A172 (cell line): ENCODE measurements around the gene PNPLA2. TPM values are rescaled to one million over a fixed set of nuclear protein-coding genes. Genes with fewer than 3 reads are reported as not detected.
A peak's percentile ranks its signal among the peaks of the same experiment; 100 is the strongest.

Source experiments
- DNase-seq: peaks from one replicate; pipeline ENCODE4 v3.0.0-alpha.2; 2015; ENCODE audit warnings: low spot score
- total RNA-seq: library from RNA; depleted of rRNA; stranded (reverse); fragments of >200 nt; shearing (Covaris generic); gene quantifications from 2 replicates; pipeline ENCODE4 v1.2.3, GENCODE V29; 2014

PNPLA2 gene
- total RNA-seq, 1 experiment from 2014 or later = 17.0 TPM

- DNase-seq = peak; percentile 98
These were observed 25.3 kb downstream of the PNPLA2 start for GRCh38 chr11:843818-844692.

- DNase-seq = peak; percentile 97
These were observed 26.3 kb downstream of the PNPLA2 start for GRCh38 chr11:844693-845644.

- DNase-seq = no peak
These were observed 27.3 kb downstream of the PNPLA2 start for GRCh38 chr11:845872-846495.

- DNase-seq = no peak
These were observed 27.9 kb downstream of the PNPLA2 start for GRCh38 chr11:846496-847098.

- no peak for DNase-seq
These were observed 29.2 kb downstream of the PNPLA2 start for GRCh38 chr11:847876-848275.

GRCh38 chr11:848380-848931 is 29.7 kb downstream of the PNPLA2 start:
- DNase-seq = no peak

GRCh38 chr11:849104-849824 is 30.6 kb downstream of the PNPLA2 start:
- no peak for DNase-seq

- DNase-seq = no peak
These were observed 31.4 kb downstream of the PNPLA2 start for GRCh38 chr11:849951-850774.

- DNase-seq = no peak
These were observed 32.4 kb downstream of the PNPLA2 start for GRCh38 chr11:850775-851763.

GRCh38 chr11:852762-853161 is 34.0 kb downstream of the PNPLA2 start:
- no peak for DNase-seq

GRCh38 chr11:853682-854448 is 35.2 kb downstream of the PNPLA2 start:
- DNase-seq = no peak

- no peak for DNase-seq
These were observed 36.1 kb downstream of the PNPLA2 start for GRCh38 chr11:854601-855329.

GRCh38 chr11:855330-855674 is 36.6 kb downstream of the PNPLA2 start:
- DNase-seq = no peak

GRCh38 chr11:855796-856195 is 37.1 kb downstream of the PNPLA2 start:
- DNase-seq = no peak

GRCh38 chr11:856397-856796 is 37.7 kb downstream of the PNPLA2 start:
- DNase-seq = no peak

- DNase-seq = no peak
These were observed 39.5 kb downstream of the PNPLA2 start for GRCh38 chr11:858053-858761.
